Measurements from ENCODE around the gene MAN1C1. TPM values are rescaled to one million over a fixed set of nuclear protein-coding genes. Genes with fewer than 3 reads are reported as not detected.
"Not testable (repeated sequence)": the region's sequence is repeated elsewhere in the genome, so short reads cannot be mapped to it uniquely, and the experiment has no call there.

Gene MAN1C1
- total RNA-seq, 4 donors from 2014 or later = 14.6 to 25.1 (median 17.5) TPM

GRCh38 chr1:25631750-25632485 lies 15.3 kb downstream of the MAN1C1 start:
- 55 to 62% methylated on average over 11 of the region's 11 CpGs for WGBS, 2 donors
- TF ChIP-seq, protein P1, sequence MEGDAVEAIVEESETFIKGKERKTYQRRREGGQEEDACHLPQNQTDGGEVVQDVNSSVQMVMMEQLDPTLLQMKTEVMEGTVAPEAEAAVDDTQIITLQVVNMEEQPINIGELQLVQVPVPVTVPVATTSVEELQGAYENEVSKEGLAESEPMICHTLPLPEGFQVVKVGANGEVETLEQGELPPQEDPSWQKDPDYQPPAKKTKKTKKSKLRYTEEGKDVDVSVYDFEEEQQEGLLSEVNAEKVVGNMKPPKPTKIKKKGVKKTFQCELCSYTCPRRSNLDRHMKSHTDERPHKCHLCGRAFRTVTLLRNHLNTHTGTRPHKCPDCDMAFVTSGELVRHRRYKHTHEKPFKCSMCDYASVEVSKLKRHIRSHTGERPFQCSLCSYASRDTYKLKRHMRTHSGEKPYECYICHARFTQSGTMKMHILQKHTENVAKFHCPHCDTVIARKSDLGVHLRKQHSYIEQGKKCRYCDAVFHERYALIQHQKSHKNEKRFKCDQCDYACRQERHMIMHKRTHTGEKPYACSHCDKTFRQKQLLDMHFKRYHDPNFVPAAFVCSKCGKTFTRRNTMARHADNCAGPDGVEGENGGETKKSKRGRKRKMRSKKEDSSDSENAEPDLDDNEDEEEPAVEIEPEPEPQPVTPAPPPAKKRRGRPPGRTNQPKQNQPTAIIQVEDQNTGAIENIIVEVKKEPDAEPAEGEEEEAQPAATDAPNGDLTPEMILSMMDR (IDR thresholded peaks at IDR 0.05) = no peak
- peak in 1 of 2 donors; percentile 42 for TF ChIP-seq EP300 (IDR thresholded peaks at IDR 0.05)
- H3K27ac ChIP-seq = peak overlapping the region in 3 of 4 donors; percentile 38 to 62 (median 55)
- H3K4me3 ChIP-seq = peak overlapping the region in 3 of 4 donors; percentile 17 to 38 (median 20)
- DNase-seq (ENCODE audit: low spot score in 2 of 2) = no peak
- H3K4me1 ChIP-seq = peaks cover 0 to 20% (median 5%) of the 10 kb centered on the region in 4 donors
- peaks cover 0 to 14% (median 0%) of the 10 kb centered on the region in 3 donors for H3K36me3 ChIP-seq
- H3K27me3 ChIP-seq = no peaks in the 10 kb centered on the region
- peaks cover 0 to 10% (median 0%) of the 10 kb centered on the region in 4 donors for H3K9me3 ChIP-seq

DNA sequence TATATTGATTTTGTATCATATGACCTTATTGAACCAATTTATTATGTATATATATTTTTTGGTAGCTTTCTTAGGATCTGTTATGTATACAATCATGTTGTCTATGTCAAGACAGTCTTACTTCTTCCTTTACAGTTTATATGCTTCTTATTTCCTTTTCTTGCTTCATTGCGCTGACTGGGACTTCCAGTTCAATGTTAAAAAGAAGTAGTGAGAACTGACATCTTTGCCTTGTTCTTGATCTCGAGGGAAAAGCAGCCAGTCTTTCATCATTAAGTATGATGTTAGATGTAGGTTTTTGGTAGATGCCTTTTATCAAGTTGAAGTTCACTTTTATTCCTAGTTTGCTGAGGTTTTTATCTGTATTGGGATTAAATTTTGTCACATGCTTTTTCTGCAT lies 17.5 kb downstream of the MAN1C1 start:
- Histone ChIP-seq H3K4me1 (peaks cover 0 to 20% (median 5%) of the 10 kb centered on the region in 4 donors), H3K27ac (no peak overlapping the region), H3K9me3 (peaks cover 0 to 25% (median 0%) of the 10 kb centered on the region in 4 donors), H3K36me3 (peaks cover 0 to 14% (median 0%) of the 10 kb centered on the region in 3 donors), H3K27me3 (no peaks in the 10 kb centered on the region), H3K4me3 (no peak overlapping the region)
- 87 to 91% methylated on average over 2 of the region's 2 CpGs for WGBS, 2 donors
- DNase-seq (ENCODE audit: low spot score in 2 of 2) = no peak
- TF ChIP-seq EP300 (IDR thresholded peaks at IDR 0.05) = no peak
- TF ChIP-seq, protein P1 (IDR thresholded peaks at IDR 0.05) = no peak
- TF ChIP-seq POLR2A (IDR thresholded peaks at IDR 0.05) = no peak

DNA sequence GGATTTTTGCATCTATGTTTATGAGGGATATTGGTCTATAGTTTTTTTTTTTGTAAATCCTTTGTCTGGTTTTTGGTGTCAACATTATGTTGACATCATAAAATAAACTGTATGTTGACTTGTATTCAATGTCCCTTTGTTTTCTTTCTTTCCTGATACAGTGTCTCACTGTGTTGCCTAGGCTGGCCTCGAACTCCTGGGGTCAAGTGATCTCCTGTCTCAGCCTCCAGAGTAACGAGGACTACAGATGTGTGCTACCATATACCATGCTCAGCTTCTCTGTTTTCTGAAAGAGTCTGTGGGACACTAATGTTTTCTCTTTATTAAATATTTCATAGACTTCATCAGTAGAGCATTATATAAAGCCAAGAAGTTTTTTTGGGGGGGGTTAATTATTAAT lies 18.3 kb downstream of the MAN1C1 start:
- Histone ChIP-seq H3K27ac (no peak overlapping the region), H3K4me3 (no peak overlapping the region), H3K4me1 (peaks cover 0 to 21% (median 5%) of the 10 kb centered on the region in 4 donors), H3K36me3 (peaks cover 0 to 14% (median 0%) of the 10 kb centered on the region in 3 donors), H3K27me3 (no peaks in the 10 kb centered on the region), H3K9me3 (peaks cover 0 to 25% (median 0%) of the 10 kb centered on the region in 4 donors)
- TF ChIP-seq, protein P1 (IDR thresholded peaks at IDR 0.05) = no peak
- TF ChIP-seq EP300 (IDR thresholded peaks at IDR 0.05) = no peak
- TF ChIP-seq POLR2A (IDR thresholded peaks at IDR 0.05) = no peak
- 51 to 53% methylated on average over 2 of the region's 2 CpGs for WGBS, 2 donors
- DNase-seq (ENCODE audit: low spot score in 2 of 2) = no peak

DNA sequence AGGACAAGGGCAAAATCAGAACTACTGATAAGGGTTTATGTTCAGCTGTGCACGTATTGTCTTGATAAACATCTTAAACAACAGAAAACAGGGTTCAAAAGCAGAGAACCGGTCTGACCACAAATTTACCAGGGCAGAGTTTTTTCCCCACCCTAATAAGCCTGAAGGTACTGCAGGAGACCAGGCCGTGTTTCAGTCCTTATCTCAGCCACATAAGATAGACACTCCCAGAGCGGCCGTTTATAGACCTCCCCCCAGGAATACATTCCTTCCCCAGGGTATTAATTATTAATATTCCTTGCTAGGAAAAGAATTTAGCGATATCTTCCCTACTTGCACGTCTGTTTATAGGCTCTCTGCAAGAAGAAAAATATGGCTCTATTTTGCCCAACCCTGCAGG lies 19.6 kb downstream of the MAN1C1 start:
- not testable (repeated sequence) for DNase-seq (ENCODE audit: low spot score in 2 of 2); H3K27ac ChIP-seq; H3K27me3 ChIP-seq; H3K4me3 ChIP-seq
- peaks cover 0 to 27% (median 4%) of the 10 kb centered on the region in 4 donors for H3K4me1 ChIP-seq
- peaks cover 0 to 25% (median 0%) of the 10 kb centered on the region in 4 donors for H3K9me3 ChIP-seq
- WGBS, 2 donors = 93 to 96% methylated on average over 7 of the region's 7 CpGs
- peaks cover 0 to 14% (median 0%) of the 10 kb centered on the region in 3 donors for H3K36me3 ChIP-seq

DNA sequence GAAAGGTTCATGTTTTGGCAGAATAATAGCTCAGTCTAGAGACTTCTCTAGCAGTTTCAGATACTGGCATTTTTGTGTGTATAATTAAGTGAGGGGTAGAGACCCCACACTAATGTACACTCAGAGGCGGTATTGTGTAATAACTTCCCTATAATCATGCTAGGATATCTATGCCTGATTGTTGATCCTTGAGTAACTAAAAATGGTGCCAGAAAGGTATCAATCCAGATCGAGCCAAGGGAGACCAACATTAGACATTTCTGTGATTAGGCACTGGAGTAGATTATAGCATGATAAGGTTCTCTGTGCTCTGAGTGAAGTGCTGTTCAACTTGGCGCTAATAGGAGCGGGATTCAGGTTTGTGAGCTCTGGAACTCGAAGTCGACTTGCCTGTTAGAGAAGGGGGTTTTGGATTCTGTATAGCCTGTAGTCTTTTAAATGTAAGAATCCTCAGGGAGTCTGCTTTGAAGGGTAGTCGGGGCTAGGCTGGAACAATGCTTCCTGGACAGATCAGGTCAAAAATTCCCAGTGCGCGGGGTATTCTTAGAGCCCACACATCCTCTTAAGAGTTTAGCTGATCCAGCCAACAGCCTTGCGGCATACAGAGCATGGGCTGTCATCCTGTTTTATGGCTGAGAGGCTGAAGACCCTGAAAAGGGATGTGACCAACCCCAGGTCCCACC lies 24.2 kb downstream of the MAN1C1 start:
- Histone ChIP-seq H3K27me3 (no peaks in the 10 kb centered on the region), H3K27ac (no peak overlapping the region), H3K36me3 (peaks cover 0 to 14% (median 0%) of the 10 kb centered on the region in 3 donors), H3K4me3 (no peak overlapping the region), H3K4me1 (peaks cover 0 to 31% (median 10%) of the 10 kb centered on the region in 4 donors), H3K9me3 (peaks cover 0 to 25% (median 0%) of the 10 kb centered on the region in 4 donors)
- 61 to 72% methylated on average over 10 of the region's 10 CpGs for WGBS, 2 donors
- no peak for DNase-seq (ENCODE audit: low spot score in 2 of 2)
- TF ChIP-seq, protein P1 (IDR thresholded peaks at IDR 0.05) = no peak
- no peak for TF ChIP-seq POLR2A (IDR thresholded peaks at IDR 0.05)
- TF ChIP-seq EP300 (IDR thresholded peaks at IDR 0.05) = no peak
